Measurements from ENCODE around the gene TSC2. TPM values are rescaled to one million over a fixed set of nuclear protein-coding genes. Genes with fewer than 3 reads are reported as not detected.
A peak's percentile ranks its signal among the peaks of the same experiment; 100 is the strongest.

Gene TSC2
- total and polyA plus RNA-seq, 9 of the 15 experiments (the other 6 are each of a cell fraction or from before 2014, with no cell fraction given), result 1.3 to 68.1 (median 16.6) TPM

DNA sequence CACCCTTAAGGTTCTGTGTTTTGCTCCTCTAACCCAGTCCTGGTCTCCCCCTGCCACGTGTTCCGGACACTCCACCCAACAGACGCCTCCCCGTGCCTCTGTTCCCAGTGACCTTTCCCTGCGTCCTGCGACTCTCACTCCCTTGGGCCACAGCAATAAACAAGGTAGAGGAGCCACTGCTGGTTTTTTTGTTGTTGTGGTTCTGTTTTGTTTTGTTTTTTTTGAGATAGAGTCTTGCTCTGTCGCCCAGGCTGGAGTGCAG is 31.9 kb upstream of the TSC2 start:
- Histone ChIP-seq H3K9me3 (replicated peaks; ENCODE audit: control insufficient read depth, insufficient read depth, low read depth, low read length) (no peaks in the 10 kb centered on the region), H3K36me3 (ENCODE audit: control insufficient read depth, insufficient read depth, low read length) (no peaks in the 10 kb centered on the region), H3K9ac (ENCODE audit: insufficient read depth in 1 of 2, low read depth in 2 of 2, low read length in 2 of 2) (peak overlapping the region in 1 of 2 experiments; percentile 90; a peak in 2 of 4 replicates), H3K4me1 (replicated peaks in 1 of 2; ENCODE audit: control insufficient read depth in 2 of 2, insufficient read depth in 2 of 2, low read length in 2 of 2) (peaks cover 4 to 37% of the 10 kb centered on the region in 2 experiments; a peak in 4 of 5 replicates), H2AFZ (ENCODE audit: low read depth, low read length) (no peak overlapping the region), H3K9me1 (ENCODE audit: control insufficient read depth, insufficient read depth, low read length) (no peaks in the 10 kb centered on the region), H3K4me2 (ENCODE audit: insufficient read depth, low read length) (no peak overlapping the region), H3K4me3 (no peak overlapping the region), H4K20me1 (replicated peaks; ENCODE audit: control insufficient read depth, insufficient read depth, low read length) (no peaks in the 10 kb centered on the region), H3K27ac (ENCODE audit: extremely low read depth, low read depth, low read length) (no peak overlapping the region), H3K79me2 (ENCODE audit: control insufficient read depth, insufficient read depth, low read length) (peaks cover 1% of the 10 kb centered on the region; the same call in 2 of the 3 replicates), H3K27me3 (ENCODE audit: control insufficient read depth in 2 of 2, insufficient read depth in 2 of 2, low read length in 2 of 2) (no peaks in the 10 kb centered on the region)
- FAIRE-seq (no peak), ATAC-seq (no peak), DNase-seq (ENCODE audit: extremely low read depth in 1 of 4, low spot score in 3 of 4) (no peak)
- in situ Hi-C loops (cut with MboI), result no loop called here
- CTCF ChIA-PET (ENCODE audit: low intra/inter-chr PET ratio), result interaction anchor here (0.9 kb wide), 1 partner anchor 904 kb away, joined by 3 read pairs; no protein-coding TSS in a partner anchor
- 65% methylated on average over 7 of the region's 7 CpGs for WGBS (ENCODE audit: insufficient coverage, low coverage, missing lambda C conversion rate)
- BruUV-seq (replicated peaks), result no TSS peak
- POLR2A ChIA-PET, result interaction anchor here (0.6 to 2.0 kb wide), 3 partner anchors 32 to 402 kb away, joined by 3 to 9 read pairs (median 3); partner anchors contain the start of genes GFER and TRAF7
- TF ChIP-seq NFE2L1 (tag; IDR thresholded peaks at IDR 0.05; ENCODE audit: borderline replicate concordance, low read depth) (no peak), ZNF445 (CRISPR knock-in tag; IDR thresholded peaks at IDR 0.05; ENCODE audit: low read depth) (no peak), FUS (optimal IDR thresholded peaks at IDR 0.05; ENCODE audit: low read depth, low read length) (no peak), CHD1 (IDR thresholded peaks at IDR 0.05; ENCODE audit: low read length) (no peak), ZNF766 (CRISPR knock-in tag; conservative IDR thresholded peaks at IDR 0.05) (no peak), ZNF354B (CRISPR knock-in tag; IDR thresholded peaks at IDR 0.05) (no peak), MTA1 (IDR thresholded peaks at IDR 0.05; ENCODE audit: borderline replicate concordance) (no peak), SMC3 (conservative IDR thresholded peaks at IDR 0.05; ENCODE audit: insufficient read depth, low read depth, low read length) (no peak), TEAD4 (IDR thresholded peaks at IDR 0.05; ENCODE audit: low read length) (no peak), TEAD4 (CRISPR knock-in tag; IDR thresholded peaks at IDR 0.05; ENCODE audit: borderline replicate concordance) (no peak), ZNF384 (IDR thresholded peaks at IDR 0.05; ENCODE audit: low read depth, low read length) (no peak), MAZ (CRISPR knock-in tag; conservative IDR thresholded peaks at IDR 0.05 in 1 of 2, IDR thresholded peaks at IDR 0.05 in 1 of 2) (no peak), MECOM (CRISPR knock-in tag; IDR thresholded peaks at IDR 0.05) (no peak), ZKSCAN8 (CRISPR knock-in tag; IDR thresholded peaks at IDR 0.05) (no peak), DIDO1 (tag; IDR thresholded peaks at IDR 0.05; ENCODE audit: low read depth) (no peak), ZBED1 (IDR thresholded peaks at IDR 0.05) (no peak), WHSC1 (IDR thresholded peaks at IDR 0.05; ENCODE audit: low read length) (no peak), GABPB1 (CRISPR knock-in tag; IDR thresholded peaks at IDR 0.05) (no peak), KDM4B (IDR thresholded peaks at IDR 0.05; ENCODE audit: borderline replicate concordance in 2 of 2, low read depth in 1 of 2) (no peak)
- TF ChIP-seq, protein P1, sequence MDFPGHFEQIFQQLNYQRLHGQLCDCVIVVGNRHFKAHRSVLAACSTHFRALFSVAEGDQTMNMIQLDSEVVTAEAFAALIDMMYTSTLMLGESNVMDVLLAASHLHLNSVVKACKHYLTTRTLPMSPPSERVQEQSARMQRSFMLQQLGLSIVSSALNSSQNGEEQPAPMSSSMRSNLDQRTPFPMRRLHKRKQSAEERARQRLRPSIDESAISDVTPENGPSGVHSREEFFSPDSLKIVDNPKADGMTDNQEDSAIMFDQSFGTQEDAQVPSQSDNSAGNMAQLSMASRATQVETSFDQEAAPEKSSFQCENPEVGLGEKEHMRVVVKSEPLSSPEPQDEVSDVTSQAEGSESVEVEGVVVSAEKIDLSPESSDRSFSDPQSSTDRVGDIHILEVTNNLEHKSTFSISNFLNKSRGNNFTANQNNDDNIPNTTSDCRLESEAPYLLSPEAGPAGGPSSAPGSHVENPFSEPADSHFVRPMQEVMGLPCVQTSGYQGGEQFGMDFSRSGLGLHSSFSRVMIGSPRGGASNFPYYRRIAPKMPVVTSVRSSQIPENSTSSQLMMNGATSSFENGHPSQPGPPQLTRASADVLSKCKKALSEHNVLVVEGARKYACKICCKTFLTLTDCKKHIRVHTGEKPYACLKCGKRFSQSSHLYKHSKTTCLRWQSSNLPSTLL (IDR thresholded peaks at IDR 0.05), result no peak
- TF ChIP-seq, protein P2, sequence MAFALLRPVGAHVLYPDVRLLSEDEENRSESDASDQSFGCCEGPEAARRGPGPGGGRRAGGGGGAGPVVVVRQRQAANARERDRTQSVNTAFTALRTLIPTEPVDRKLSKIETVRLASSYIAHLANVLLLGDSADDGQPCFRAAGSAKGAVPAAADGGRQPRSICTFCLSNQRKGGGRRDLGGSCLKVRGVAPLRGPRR (CRISPR knock-in tag; IDR thresholded peaks at IDR 0.05), result no peak
- intact Hi-C loops (cut with micrococcal nuclease), result no loop called here

Measured in K562 (cell line).